Right lobe of liver (tissue), 6 donors: Measurements from ENCODE around the gene MCTP1. TPM values are rescaled to one million over a fixed set of nuclear protein-coding genes. Genes with fewer than 3 reads are reported as not detected.

Experiments used
- ATAC-seq, 4 donors: fragments of 200-7000 bp; cut with Tn5 transposase; one replicate each; pipeline ENCODE4 v1.9.1; 2020; ENCODE audit warnings: mild to moderate bottlenecking in 4 of 4, moderate library complexity in 4 of 4
- DNase-seq, 3 donors: peaks; one replicate each; pipeline ENCODE4 v3.0.0-alpha.2; 2020
- H3K27ac ChIP-seq, 3 donors: fragments of 200-600 bp; one replicate each; pipeline ENCODE4 v1.8.0; 2022
- H3K27me3 ChIP-seq, 2 donors: fragments of 200-600 bp; one replicate each; pipeline ENCODE4 v1.8.0; 2022
- H3K36me3 ChIP-seq, 4 donors: fragments of 200-600 bp; sonication (generic) in 1 of 4; one replicate each; pipeline versions ENCODE4 v1.5.1 to v1.8.0; 2017 to 2022; ENCODE audit warnings: control low read depth in 1 of 4
- H3K4me1 ChIP-seq, 4 donors: fragments of 200-600 bp; sonication (generic) in 1 of 4; one replicate each; pipeline versions ENCODE4 v1.5.1 to v1.8.0; 2017 to 2022; ENCODE audit warnings: control low read depth in 1 of 4
- H3K4me3 ChIP-seq, 3 donors: fragments of 200-600 bp; one replicate each; pipeline ENCODE4 v1.8.0; 2022
- H3K9me3 ChIP-seq, 4 donors: fragments of 200-600 bp; sonication (generic) in 1 of 4; one replicate each; pipeline versions ENCODE4 v1.5.1 to v1.8.0; 2017 to 2022; ENCODE audit warnings: control low read depth in 1 of 4
- CTCF ChIP-seq, 4 donors: fragments of 200-600 bp in 3 of 4; fragments of 450-650 bp in 1 of 4; IDR thresholded peaks; one replicate each; pipeline versions ENCODE4 v1.5.1 to v1.8.0; 2016 to 2022; ENCODE audit warnings: antibody characterized with exemption in 4 of 4, mild to moderate bottlenecking in 2 of 4
- POLR2A ChIP-seq: fragments of 450-650 bp; IDR thresholded peaks from one replicate; pipeline ENCODE4 v1.6.1; 2017; ENCODE audit warnings: antibody characterized with exemption, mild to moderate bottlenecking
- WGBS: methylation state at CpG from one replicate; pipeline ENCODE4 v1.1.6; 2018; ENCODE audit warnings: low coverage, low lambda C conversion rate; ENCODE audit not compliant: insufficient coverage; ENCODE audit errors: missing lambda C conversion rate; 5-methylcytosine and 5-hydroxymethylcytosine counted together
- intact Hi-C, 2 donors: fragments of 100-400 bp; cut with DNase I; formaldehyde crosslinking; loops; one replicate each; pipeline versions ENCODE4 v1.11.2 to v1.14.1; 2022
- total RNA-seq, 6 experiments: library from RNA; depleted of rRNA in 2 of 6; stranded (reverse); fragments of >200 nt in 2 of 6; fragmentation: NEBNext Ultra II Directional in 3 of 6; extraction: Animal tissue kit (Norgen Biotek cat#: 25700) in 3 of 6; gene quantifications; one replicate each; pipeline versions ENCODE4 v1.1.0 to v1.2.4, GENCODE V29; 2016 to 2023
- donor health status: DM: no; HTN: yes; CAD: no.
- donor health status: DM: no; HTN: no; CAD: no.
- donor health status: DM: no; HTN: no; CAD: no.
- donor health status: DM: no; HTN: yes; CAD: no.
- donor health status: DM: no; HTN: yes; CAD: no.

The MCTP1 gene
- total RNA-seq, 6 experiments from 2014 or later = 1.2 to 5.9 (median 3.5) TPM

GRCh38 chr5:95070453-95070852 lies 214.4 kb downstream of the MCTP1 start:
- WGBS = 87% methylated on average over 2 of the region's 2 CpGs
- no peaks in the 10 kb centered on the region for H3K36me3 ChIP-seq
- DNase-seq = no peak
- intact Hi-C loops = no loop called here
- H3K9me3 ChIP-seq = no peaks in the 10 kb centered on the region
- no peak overlapping the region for H3K27ac ChIP-seq
- no peaks in the 10 kb centered on the region for H3K27me3 ChIP-seq
- peak in 2 of 4 donors; percentile 11 to 22 for ATAC-seq
- no peaks in the 10 kb centered on the region for H3K4me1 ChIP-seq
- TF ChIP-seq POLR2A (no peak), CTCF (IDR thresholded peaks at IDR 0.05) (no peak)
- H3K4me3 ChIP-seq = no peak overlapping the region

- no peak overlapping the region for H3K27ac ChIP-seq
- H3K27me3 ChIP-seq = no peaks in the 10 kb centered on the region
- 75% methylated on average over 5 of the region's 5 CpGs for WGBS
- TF ChIP-seq CTCF (IDR thresholded peaks at IDR 0.05) (no peak), POLR2A (no peak)
- ATAC-seq = peak in 3 of 4 donors; percentile 35 to 65 (median 50)
- H3K9me3 ChIP-seq = no peaks in the 10 kb centered on the region
- no peaks in the 10 kb centered on the region for H3K36me3 ChIP-seq
- intact Hi-C loops = no loop called here
- no peak for DNase-seq
- no peak overlapping the region for H3K4me3 ChIP-seq
- H3K4me1 ChIP-seq = no peaks in the 10 kb centered on the region
Observed at GRCh38 chr5:95069948-95070347, 214.9 kb downstream of the MCTP1 start.

- no peaks in the 10 kb centered on the region for H3K9me3 ChIP-seq
- no peak overlapping the region for H3K4me3 ChIP-seq
- no peaks in the 10 kb centered on the region for H3K4me1 ChIP-seq
- no peak overlapping the region for H3K27ac ChIP-seq
- intact Hi-C loops = no loop called here
- TF ChIP-seq CTCF (IDR thresholded peaks at IDR 0.05) (no peak), POLR2A (no peak)
- no peaks in the 10 kb centered on the region for H3K36me3 ChIP-seq
- DNase-seq (no peak), ATAC-seq (no peak)
- 63% methylated on average over 2 of the region's 2 CpGs for WGBS
- no peaks in the 10 kb centered on the region for H3K27me3 ChIP-seq
Observed at GRCh38 chr5:95069021-95069420, 215.9 kb downstream of the MCTP1 start.

DNA sequence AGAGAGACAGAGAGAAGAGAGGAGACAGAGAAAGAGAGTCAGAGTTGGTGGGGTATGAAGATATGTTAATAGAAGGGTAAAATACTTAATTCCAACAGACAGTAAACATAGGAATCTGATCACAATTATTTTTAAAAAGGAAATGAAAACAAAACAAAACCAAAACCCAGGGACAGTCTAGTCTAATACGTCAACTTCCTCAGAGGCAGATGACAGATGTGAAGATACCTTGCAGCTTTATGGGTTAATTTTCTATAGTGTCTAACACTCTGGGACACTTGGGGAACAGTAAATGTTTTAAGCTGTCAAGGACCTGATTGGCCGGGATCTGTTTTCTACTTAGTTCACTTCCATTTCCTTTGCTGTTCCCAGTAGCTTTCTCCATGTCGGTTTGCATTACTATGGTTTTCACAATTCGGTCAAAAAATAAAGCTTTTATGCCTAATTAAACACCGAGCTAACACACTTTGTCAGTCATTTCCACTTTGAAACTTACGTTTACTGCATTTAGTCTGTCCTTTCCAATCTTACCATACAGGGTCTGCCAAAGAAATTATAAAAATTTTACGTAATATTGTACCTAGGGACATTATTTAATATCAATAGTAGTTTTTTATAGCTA lies 216.5 kb downstream of the MCTP1 start:
- no peaks in the 10 kb centered on the region for H3K36me3 ChIP-seq
- no peak for TF ChIP-seq POLR2A
- no peak for TF ChIP-seq CTCF (IDR thresholded peaks at IDR 0.05)
- no peaks in the 10 kb centered on the region for H3K4me1 ChIP-seq
- WGBS = 45% methylated on average over 7 of the region's 7 CpGs
- intact Hi-C loops = no loop called here
- H3K27me3 ChIP-seq = no peaks in the 10 kb centered on the region
- H3K4me3 ChIP-seq = no peak overlapping the region
- no peaks in the 10 kb centered on the region for H3K9me3 ChIP-seq
- ATAC-seq (no peak), DNase-seq (no peak)
- no peak overlapping the region for H3K27ac ChIP-seq
